Activated CD8-positive, alpha-beta memory T cell treated with anti-CD3 and anti-CD28 coated beads for 48 hours (primary cell): ENCODE results near the gene BRAP.
A peak's percentile ranks its signal among the peaks of the same experiment; 100 is the strongest.
"Not testable (repeated sequence)": the region's sequence is repeated elsewhere in the genome, so short reads cannot be mapped to it uniquely, and the experiment has no call there.

Source experiments
- DNase-seq, 3 experiments: peaks; one replicate each; pipeline ENCODE4 v3.0.0-alpha.2; 2020; ENCODE audit warnings: low read depth in 2 of 3, low spot score in 2 of 3

Gene BRAP

DNA sequence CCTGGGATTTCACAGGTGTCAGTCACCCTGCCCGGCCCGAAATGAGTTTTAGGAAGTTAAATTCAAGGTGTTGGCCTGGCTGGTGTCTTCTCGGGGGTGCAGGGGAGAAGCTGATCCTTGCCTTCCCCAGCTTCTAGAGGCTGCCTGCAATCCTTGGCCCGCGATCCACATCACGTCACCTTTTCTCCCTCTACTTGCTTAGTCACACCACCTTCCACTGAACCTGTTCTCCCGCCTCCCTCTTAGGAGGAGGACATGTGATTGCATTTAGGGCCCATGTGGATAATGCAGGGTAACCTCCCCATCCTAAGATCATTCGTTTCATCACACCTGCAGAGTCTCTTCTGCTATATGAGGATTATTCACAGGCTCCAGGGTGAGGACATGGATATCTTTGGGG lies 61.2 kb downstream of the BRAP start:
- DNase-seq: no peak

DNA sequence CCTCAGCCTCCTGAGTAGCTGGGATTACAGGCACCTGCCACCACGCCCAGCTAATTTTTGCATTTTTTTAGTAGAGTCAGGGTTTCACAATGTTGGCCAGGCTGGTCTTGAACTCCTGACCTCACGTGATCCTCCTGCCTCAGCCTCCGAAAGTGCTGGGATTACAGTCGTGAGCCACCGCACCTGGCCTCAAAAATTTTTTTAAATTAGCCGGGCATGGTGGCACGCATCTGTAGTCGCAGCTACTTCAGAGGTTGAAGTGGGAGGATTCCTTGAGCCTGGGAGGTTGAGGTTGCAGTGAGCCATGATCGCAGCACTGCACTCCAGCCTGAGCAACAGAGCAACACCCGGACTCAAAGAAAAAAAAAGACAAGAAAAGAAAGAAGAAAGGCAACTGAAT lies 67.9 kb downstream of the BRAP start:
- not testable (repeated sequence) for DNase-seq

DNA sequence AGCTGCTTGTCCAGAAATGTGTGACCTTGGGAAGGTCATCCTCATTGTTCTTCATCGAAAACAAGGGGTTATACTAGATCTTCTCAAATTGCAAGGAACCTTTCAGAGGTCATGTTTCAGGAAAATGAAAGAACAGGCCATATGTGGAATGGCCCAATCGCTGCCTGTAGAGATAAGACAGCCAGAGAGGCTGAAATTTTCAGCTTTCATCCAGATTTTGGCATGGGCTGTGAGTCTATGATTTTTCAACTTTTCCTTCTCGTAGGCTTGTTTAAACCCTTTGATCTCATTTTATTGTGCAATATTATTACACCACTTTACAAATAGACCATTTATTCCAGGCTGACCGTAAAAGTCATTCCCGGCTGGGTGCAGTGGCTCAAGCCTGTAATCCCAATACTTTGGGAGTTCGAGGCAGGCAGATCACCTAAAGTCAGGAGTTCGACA lies 69.6 kb downstream of the BRAP start:
- no peak for DNase-seq

DNA sequence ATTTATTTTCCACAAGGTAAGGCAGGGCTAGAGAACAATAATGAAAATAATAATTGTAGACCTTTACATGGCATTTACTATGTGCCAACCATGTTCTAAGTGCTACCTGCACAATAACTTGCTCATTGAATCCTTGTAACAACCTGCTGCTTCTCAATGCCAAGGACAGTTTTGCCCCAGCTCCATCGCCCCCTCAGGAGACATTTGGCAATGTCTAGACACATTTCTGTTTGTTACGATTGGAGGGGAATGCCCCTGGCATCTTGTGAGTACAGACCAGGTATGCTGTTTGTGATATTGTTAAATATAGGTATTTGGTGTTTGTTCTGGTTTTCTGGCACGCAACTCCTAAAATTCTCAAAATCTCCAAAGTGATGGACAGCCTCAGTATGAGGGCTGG lies 78.5 kb downstream of the BRAP start:
- no peak for DNase-seq

DNA sequence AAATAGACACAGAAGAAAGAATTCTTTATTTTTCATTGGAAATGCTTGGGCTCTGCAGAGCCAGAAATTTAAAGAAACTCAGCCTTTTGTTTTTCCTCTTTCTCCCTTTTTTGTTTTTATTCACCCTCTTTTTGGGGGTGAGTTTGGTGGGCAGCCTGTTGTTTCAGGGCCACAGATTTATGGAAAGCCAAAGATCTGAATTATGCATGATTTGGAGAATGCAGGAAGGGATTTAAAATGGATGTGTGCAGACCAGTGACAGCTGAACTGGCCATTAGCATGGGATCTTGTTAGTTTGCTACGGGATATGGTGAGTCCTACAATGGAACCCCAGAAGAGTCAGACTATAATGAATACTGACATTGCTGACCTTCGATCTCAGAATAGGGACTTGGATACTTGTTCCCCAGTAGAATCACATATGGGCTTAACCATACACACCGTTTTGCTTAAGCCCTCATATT lies 79.0 kb downstream of the BRAP start:
- no peak for DNase-seq

DNA sequence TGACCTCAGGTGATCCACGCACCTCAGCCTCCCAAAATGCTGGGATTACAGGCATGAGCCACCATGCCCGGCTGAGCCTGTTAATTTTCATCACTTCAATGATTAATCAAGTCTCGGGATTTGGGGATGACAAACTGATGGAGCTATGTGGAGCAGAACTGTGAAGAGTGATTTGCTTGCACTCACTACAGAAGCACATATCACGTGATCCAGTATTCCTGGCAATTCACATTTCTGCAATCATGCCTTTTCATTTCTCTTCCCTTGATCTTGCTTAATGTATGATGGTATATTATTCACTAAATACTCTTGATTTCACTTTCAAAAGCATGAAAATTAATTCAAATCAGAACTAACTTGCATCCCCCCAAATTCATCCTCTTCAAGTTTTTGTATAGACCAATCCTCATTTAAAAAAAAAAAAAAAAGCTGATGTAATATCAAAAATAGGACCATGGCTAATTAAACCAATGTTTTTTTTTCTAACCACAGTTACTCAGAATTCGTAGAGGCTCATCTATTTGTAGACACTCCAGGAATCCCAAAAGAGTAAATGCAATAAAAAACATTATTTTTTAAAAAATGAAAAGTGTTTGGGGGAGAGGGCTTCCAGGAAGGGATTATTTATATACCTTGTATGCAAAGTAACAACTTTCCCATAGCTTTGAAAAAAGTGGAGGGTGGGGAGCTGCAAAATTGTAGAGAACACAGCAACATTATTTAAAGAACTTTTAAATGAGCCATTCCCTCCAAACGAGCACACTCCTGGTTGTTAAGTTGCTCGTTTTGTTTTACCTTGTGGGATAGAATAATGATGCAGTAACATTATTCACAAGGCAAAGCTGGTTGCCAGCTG lies 79.6 kb downstream of the BRAP start:
- no peak for DNase-seq

DNA sequence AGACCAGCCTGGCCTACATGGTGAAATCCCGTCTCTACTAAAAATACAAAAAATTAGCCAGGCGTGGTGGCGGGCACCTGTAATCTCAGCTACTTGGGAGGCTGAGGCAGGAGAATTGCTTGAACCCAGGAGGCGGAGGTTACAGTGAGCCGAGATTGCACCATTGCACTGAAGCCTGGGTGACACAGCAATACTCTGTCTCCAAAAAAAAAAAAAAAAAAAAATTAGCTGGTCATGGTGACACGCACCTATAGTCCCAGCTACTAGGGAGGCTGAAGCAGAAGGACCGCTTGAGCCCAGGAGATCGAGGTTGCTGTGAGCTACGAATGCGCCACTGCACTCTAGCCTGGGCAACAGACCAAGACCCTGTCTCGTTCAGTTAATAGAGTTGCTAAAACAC lies 82.9 kb downstream of the BRAP start:
- DNase-seq: not testable (repeated sequence)

DNA sequence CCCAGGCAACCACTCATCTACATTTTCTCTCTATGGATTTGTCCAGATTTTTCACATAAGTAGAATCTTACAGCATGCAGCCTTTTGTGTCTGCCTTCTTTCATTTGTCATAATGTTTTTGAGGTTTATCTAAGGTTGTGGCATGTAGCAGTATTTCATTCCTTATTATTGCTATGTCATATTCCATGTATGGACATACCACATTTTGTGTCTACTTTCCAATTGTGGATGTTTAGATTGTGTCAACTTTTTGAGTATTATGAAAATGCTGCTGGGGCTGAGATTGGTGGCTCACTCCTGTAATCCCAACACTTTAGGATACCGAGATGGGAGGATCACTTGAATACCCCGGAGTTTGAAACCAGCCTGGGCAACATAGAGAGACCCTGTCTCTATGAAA lies 83.4 kb downstream of the BRAP start:
- DNase-seq: no peak

DNA sequence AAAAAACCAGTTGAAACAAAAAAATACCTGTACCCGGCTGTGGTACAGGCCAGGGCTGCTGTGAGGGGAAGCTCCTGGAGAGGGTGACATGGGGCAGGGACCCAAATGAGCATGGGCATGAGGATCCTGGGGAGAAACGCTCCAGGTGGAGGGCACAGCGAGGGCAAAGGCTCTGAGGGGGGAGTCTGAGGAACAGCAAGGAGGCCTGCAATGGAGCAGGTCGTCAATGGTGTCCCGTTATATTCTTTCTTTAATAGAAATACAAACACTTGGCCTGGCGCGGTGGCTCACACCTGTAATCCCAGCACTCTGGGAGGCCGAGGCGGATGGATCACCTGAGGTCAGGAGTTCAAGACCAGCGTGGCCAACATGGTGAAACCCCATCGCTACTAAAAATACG lies 84.8 kb downstream of the BRAP start:
- not testable (repeated sequence) for DNase-seq

DNA sequence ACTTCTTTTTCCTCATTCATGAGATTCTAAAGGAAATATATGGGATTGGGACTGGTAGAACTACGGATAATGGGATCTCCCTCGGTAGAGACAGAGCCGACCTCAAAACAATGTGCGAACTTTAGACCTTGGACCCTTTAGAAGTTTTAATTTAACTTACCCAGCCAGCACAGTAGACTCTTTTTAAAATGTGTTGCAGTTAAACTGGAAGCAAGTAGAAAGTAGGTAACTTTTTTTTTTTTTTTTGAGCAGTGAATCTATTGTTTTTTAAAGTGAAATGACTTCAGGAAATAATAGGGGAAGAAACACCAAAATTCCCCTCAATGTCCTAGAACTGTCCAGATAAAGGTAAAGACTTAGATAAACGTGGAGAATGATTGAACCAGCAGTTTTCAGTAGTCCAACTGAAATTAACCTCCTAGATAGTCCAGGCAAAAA lies 85.5 kb downstream of the BRAP start:
- DNase-seq: no peak

DNA sequence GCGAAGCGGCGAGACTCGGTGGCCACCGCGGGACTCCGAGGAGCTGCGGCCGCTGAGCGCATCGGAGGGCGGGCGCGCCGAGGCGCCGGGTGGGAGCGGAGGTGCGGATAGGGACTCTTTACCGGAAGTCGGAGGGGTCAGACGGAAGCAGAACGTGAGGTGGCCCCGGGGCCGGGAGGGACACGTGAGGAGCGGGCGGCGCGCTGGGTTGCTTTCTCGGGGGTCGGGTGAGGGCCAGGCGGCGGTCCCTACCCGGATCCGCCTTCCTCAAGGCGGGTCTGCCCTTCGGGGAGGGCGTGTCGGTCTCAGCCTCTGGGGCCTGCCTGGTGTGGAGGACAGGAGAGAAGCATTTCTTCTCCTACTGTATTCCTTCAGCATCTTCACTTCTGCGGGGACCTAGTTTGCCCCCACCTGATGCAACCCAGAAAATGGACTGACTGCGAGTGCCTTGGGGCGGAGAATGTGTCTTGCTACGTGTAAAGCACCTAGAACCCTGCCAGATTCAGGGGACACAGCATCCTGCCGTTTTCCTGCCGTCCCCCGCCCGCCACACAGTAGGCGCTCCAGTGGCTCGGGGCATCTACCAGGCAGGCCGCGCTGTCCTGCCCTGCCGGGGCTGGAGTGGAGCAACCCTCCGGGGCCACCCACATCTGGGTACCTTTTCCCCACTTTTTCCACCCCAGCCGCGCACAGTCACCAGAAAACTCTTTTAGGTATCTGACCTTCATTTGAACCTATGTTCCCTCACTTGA lies 86.1 kb downstream of the BRAP start:
- peak; percentile 80 to 90 (median 81) for DNase-seq

DNA sequence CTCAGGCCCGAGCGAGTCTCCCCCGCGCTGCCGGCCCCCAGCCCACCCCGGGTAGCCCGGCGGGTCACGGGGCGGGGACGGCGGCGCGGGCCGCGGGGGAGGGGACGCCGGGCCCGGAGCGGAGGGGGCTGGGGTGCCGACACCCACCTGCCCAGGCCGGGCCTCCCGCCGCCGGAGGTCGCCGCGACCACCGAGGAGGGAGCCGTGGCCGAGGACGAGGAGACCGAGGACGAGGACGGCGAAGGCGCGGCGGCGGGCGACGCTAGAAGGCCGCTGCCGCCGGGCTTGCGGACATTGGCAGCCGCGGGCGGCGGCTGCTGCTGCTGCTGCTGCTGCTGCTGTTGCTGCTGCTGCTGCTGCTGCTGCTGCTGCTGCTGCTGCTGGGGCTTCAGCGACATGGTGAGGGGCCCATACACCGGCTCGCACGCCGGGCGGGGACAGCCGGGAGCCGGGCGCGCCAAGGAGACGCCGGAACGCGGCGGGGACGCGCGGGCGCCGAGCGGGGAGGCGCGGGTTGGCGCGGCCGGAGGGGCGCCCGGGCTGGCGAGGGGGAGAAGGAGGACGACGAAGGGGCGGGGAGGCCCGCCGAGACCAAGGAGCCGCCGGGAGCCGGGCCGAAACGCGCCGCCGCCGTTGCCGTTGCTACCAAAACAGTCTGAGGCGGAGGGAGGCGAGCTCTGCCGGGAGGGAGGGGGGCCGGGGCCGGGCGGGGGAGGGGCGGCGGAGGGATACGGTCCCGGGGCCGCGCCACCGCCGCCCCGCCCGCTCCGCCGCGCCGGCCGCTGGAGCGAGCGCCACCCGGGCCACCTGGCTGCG lies 86.9 kb downstream of the BRAP start, which contains the start of gene ATXN2:
ATXN2 (minus strand) TSS at position 679 of the 816 bp plus-strand sequence; CDS start at position 398, 281 bp downstream.
- DNase-seq: peak in 2 of 3 experiments; percentile 1 to 26

DNA sequence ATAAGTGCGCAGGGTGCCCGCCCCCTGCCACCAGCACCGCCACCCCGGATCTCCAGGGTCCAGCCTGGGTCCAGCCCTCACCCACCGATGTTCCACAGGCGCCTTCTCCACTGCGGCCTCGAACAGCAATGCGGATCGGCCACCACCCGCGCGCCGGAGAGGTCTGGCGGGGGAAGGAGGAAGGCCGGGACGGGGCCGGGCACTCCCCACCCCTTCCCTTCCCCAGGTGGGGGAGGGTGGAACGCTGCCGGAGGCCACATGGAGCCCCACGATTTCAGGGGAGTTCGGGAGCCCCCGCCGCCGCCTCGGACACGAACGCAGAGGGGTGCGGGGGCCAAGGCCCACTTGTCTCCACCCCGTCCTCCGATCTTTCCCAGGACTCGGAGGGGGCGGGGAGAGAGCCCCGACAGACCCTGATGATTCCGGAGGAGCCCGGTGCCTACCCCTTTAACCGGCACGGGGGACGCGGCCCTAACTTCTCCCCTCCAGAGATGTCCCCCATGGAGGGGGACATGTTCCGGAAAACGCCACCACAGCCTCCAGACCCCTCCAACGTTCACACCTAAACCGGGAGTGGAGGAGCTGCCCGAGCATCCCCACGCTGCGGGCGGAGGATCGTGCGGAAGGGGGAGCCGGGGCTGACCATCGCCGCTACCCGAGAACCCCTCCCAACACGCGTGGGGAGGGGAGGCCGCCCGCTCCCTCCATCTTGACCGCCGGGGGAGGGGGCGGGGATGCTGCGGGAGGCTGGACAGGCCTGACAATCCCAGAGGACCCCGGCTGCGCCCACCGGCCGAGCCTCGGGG lies 87.7 kb downstream of the BRAP start:
- DNase-seq: peak in 2 of 3 experiments; percentile 8 to 15

DNA sequence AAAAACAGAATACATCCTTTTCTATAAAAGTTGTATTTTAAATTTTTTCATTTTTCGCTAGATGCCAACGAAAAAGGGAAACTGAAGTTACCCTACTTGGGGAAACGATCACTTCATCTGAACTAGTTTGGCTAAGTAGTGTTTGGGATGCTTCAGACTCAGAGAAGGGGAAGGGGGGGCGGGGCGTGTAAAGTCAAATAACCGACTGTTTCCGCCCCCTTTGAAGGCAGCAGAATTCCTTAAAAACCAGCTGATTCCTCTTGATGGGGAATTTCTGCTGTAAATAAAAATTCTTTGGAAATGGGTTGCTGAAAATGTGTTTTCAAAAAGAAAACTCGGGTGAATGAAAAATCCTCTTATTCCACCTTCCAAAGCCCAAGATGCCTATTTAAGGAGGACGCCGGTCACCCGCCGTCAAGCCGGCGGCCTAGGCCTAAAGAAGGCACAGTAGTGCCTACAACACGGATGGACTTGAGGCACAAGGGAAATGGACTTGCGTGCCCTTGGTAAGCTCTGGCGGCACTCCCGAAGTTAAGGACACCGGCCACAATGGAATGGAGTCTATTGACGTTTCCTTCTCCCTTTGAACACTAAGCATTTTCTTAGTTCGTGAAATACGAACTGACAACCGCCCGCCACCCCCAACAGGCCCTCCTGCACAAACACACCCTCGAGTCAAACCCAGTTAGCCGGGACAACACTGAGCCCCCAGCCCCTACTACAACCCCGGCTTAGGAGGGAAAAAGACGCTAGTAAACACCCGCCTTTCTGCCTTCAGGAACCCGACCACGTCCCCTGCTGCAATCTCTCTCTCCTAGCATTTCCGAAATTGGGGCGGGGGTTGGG lies 88.5 kb downstream of the BRAP start:
- peak in 2 of 3 experiments; percentile 2 to 5 for DNase-seq

DNA sequence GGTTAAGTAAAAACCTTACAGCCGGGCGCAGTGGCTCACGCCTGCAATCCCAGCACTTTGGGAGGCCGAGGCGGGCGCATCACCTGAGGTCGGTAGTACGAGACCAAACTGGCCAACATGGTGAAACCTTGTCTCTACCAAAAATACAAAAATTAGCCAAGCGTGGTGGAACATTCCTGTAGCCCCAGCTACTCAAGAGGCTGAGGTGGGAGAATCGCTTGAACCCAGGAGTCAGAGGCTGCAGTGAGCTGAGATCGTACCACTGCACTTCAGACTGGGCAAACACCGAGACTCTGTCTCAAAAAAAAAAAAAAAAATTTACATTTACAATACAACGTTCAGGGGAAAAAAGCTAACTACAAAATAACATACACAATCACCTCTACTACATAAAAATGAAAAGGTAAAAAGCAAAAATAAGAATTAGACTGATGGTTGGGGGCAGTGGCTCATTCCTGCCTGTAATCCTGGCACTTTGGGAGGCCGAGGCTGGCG lies 90.4 kb downstream of the BRAP start:
- DNase-seq: not testable (repeated sequence)
